Measurements from ENCODE around the gene SERPINA10. TPM values are rescaled to one million over a fixed set of nuclear protein-coding genes. Genes with fewer than 3 reads are reported as not detected.
"Not testable (repeated sequence)": the region's sequence is repeated elsewhere in the genome, so short reads cannot be mapped to it uniquely, and the experiment has no call there.

Gene SERPINA10
- total and polyA plus RNA-seq, 2 experiments from 2014 or later = 0.11 TPM; not detected in 1

DNA sequence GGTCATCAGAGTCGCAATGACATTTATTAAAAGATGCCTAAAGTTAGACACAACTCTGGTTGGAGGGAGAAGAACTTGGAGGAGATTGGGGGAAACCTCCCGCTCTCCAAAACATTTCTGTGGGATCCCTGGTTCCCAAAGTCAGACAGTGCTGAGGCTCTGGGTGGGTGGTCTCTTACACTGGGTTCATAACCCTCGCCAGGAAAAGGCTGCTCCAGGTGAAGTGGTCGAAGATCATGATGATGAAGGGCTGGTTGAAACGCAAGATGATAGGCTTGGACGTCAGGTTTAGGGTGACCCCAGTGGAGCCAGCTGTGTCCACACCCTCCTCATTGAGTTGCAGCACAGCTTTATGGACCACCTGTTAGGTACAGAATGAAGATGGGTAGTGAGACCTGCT is 11.2 kb upstream of the SERPINA10 start (continued):
- TF ChIP-seq, protein P1, sequence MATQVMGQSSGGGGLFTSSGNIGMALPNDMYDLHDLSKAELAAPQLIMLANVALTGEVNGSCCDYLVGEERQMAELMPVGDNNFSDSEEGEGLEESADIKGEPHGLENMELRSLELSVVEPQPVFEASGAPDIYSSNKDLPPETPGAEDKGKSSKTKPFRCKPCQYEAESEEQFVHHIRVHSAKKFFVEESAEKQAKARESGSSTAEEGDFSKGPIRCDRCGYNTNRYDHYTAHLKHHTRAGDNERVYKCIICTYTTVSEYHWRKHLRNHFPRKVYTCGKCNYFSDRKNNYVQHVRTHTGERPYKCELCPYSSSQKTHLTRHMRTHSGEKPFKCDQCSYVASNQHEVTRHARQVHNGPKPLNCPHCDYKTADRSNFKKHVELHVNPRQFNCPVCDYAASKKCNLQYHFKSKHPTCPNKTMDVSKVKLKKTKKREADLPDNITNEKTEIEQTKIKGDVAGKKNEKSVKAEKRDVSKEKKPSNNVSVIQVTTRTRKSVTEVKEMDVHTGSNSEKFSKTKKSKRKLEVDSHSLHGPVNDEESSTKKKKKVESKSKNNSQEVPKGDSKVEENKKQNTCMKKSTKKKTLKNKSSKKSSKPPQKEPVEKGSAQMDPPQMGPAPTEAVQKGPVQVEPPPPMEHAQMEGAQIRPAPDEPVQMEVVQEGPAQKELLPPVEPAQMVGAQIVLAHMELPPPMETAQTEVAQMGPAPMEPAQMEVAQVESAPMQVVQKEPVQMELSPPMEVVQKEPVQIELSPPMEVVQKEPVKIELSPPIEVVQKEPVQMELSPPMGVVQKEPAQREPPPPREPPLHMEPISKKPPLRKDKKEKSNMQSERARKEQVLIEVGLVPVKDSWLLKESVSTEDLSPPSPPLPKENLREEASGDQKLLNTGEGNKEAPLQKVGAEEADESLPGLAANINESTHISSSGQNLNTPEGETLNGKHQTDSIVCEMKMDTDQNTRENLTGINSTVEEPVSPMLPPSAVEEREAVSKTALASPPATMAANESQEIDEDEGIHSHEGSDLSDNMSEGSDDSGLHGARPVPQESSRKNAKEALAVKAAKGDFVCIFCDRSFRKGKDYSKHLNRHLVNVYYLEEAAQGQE (IDR thresholded peaks at IDR 0.05; ENCODE audit: unreplicated experiment) = no peak

DNA sequence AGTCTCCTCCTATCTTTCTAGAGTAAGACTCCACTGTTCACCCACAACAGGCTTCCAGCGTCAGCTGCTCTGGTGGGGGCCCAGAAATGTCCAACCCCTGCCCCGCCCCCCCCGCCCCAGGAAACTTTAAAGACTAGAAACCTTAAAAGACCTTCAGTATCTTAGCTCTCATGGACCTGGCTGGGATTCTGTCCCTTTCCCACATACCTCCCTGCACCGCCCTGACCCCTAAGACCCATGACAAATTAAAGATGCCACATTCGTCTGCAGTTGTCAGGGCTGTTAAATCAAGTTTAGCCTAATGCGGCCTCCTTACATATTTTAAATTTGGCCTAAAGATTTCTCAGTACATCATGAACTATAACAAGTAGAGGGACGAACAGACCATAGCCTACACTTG is 10.0 kb upstream of the SERPINA10 start:
- H3K4me1 Mint-ChIP-seq = no peaks in the 10 kb centered on the region
- no peak overlapping the region for H3K27ac ChIP-seq (ENCODE audit: low read depth)
- ATAC-seq (no peak), DNase-seq (ENCODE audit: low spot score) (no peak)
- no peaks in the 10 kb centered on the region for H3K79me2 ChIP-seq (replicated peaks; ENCODE audit: insufficient read depth)
- no peaks in the 10 kb centered on the region for H3K4me1 ChIP-seq (ENCODE audit: insufficient read depth)
- peaks cover 6% of the 10 kb centered on the region; the same call in 2 of the 3 replicates for H3K36me3 Mint-ChIP-seq (ENCODE audit: low read depth)
- peaks cover 9% of the 10 kb centered on the region for H3K9me3 Mint-ChIP-seq
- H3K9me2 ChIP-seq (ENCODE audit: insufficient read depth) = no peaks in the 10 kb centered on the region
- H3K27ac Mint-ChIP-seq = no peak overlapping the region
- H3K4me2 ChIP-seq = no peak overlapping the region
- TF ChIP-seq CREB1 (CRISPR knock-in tag; IDR thresholded peaks at IDR 0.05; ENCODE audit: low read depth) (no peak), STAT1 (IDR thresholded peaks at IDR 0.05; ENCODE audit: unreplicated experiment) (no peak)
- no peak overlapping the region for H3K4me3 Mint-ChIP-seq
- H2AFZ ChIP-seq = no peak overlapping the region
- no peaks in the 10 kb centered on the region for H3K27me3 ChIP-seq (ENCODE audit: insufficient read depth)
- no peaks in the 10 kb centered on the region for H3F3A ChIP-seq (replicated peaks; ENCODE audit: low read depth)
- no peaks in the 10 kb centered on the region for H3K27me3 Mint-ChIP-seq (ENCODE audit: insufficient read depth, low read depth, poor library complexity)
- H4K20me1 ChIP-seq (replicated peaks; ENCODE audit: insufficient read depth) = no peaks in the 10 kb centered on the region
- H3K36me3 ChIP-seq (ENCODE audit: insufficient read depth) = no peaks in the 10 kb centered on the region
- no peak overlapping the region for H3K4me3 ChIP-seq

DNA sequence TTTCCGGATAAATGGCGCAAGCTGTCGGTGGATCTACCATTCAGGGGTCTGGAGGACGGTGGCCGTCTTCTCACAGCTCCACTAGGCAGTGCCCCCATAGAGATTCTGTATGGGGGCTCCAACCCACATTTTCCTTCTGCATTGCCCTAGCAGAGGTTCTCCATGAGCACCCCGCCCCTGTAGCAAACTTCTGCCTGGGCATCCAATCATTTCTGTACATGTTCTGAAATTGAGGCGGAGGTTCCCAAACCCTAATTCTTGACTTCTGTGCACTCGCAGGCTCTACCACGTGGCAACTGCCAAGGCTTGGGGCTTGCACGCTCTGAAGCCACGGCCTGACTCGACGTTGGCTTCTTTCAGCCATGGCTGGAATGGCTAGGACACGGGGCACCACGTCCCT is 5.1 kb upstream of the SERPINA10 start:
- Mint-ChIP-seq H3K4me3 (no peak overlapping the region), H3K4me1 (no peaks in the 10 kb centered on the region), H3K27me3 (ENCODE audit: insufficient read depth, low read depth, poor library complexity) (no peaks in the 10 kb centered on the region), H3K36me3 (ENCODE audit: low read depth) (no peaks in the 10 kb centered on the region), H3K27ac (no peak overlapping the region), H3K9me3 (no peaks in the 10 kb centered on the region; the same call in 2 of the 3 replicates)
- DNase-seq (ENCODE audit: low spot score) = no peak
- no peak overlapping the region for H3K27ac ChIP-seq (ENCODE audit: low read depth)
- TF ChIP-seq, protein P2, sequence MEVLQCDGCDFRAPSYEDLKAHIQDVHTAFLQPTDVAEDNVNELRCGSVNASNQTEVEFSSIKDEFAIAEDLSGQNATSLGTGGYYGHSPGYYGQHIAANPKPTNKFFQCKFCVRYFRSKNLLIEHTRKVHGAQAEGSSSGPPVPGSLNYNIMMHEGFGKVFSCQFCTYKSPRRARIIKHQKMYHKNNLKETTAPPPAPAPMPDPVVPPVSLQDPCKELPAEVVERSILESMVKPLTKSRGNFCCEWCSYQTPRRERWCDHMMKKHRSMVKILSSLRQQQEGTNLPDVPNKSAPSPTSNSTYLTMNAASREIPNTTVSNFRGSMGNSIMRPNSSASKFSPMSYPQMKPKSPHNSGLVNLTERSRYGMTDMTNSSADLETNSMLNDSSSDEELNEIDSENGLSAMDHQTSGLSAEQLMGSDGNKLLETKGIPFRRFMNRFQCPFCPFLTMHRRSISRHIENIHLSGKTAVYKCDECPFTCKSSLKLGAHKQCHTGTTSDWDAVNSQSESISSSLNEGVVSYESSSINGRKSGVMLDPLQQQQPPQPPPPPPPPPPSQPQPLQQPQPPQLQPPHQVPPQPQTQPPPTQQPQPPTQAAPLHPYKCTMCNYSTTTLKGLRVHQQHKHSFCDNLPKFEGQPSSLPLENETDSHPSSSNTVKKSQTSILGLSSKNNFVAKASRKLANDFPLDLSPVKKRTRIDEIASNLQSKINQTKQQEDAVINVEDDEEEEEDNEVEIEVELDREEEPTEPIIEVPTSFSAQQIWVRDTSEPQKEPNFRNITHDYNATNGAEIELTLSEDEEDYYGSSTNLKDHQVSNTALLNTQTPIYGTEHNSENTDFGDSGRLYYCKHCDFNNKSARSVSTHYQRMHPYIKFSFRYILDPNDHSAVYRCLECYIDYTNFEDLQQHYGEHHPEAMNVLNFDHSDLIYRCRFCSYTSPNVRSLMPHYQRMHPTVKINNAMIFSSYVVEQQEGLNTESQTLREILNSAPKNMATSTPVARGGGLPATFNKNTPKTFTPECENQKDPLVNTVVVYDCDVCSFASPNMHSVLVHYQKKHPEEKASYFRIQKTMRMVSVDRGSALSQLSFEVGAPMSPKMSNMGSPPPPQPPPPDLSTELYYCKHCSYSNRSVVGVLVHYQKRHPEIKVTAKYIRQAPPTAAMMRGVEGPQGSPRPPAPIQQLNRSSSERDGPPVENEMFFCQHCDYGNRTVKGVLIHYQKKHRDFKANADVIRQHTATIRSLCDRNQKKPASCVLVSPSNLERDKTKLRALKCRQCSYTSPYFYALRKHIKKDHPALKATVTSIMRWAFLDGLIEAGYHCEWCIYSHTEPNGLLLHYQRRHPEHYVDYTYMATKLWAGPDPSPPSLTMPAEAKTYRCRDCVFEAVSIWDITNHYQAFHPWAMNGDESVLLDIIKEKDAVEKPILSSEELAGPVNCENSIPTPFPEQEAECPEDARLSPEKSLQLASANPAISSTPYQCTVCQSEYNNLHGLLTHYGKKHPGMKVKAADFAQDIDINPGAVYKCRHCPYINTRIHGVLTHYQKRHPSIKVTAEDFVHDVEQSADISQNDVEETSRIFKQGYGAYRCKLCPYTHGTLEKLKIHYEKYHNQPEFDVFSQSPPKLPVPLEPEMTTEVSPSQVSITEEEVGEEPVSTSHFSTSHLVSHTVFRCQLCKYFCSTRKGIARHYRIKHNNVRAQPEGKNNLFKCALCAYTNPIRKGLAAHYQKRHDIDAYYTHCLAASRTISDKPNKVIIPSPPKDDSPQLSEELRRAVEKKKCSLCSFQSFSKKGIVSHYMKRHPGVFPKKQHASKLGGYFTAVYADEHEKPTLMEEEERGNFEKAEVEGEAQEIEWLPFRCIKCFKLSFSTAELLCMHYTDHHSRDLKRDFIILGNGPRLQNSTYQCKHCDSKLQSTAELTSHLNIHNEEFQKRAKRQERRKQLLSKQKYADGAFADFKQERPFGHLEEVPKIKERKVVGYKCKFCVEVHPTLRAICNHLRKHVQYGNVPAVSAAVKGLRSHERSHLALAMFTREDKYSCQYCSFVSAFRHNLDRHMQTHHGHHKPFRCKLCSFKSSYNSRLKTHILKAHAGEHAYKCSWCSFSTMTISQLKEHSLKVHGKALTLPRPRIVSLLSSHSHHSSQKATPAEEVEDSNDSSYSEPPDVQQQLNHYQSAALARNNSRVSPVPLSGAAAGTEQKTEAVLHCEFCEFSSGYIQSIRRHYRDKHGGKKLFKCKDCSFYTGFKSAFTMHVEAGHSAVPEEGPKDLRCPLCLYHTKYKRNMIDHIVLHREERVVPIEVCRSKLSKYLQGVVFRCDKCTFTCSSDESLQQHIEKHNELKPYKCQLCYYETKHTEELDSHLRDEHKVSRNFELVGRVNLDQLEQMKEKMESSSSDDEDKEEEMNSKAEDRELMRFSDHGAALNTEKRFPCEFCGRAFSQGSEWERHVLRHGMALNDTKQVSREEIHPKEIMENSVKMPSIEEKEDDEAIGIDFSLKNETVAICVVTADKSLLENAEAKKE (CRISPR knock-in tag; IDR thresholded peaks at IDR 0.05) = no peak
- no peak for TF ChIP-seq ZNF114 (CRISPR knock-in tag; IDR thresholded peaks at IDR 0.05)
- TF ChIP-seq POLR2AphosphoS5 (IDR thresholded peaks at IDR 0.05; ENCODE audit: low read depth) = no peak
- no peak overlapping the region for H2AFZ ChIP-seq
- 0 out of 2 replicates have a peak, but pooled peaks cover 5% of the 10 kb centered on the region for H3K9me2 ChIP-seq (ENCODE audit: insufficient read depth)
- no peaks in the 10 kb centered on the region for H3F3A ChIP-seq (replicated peaks; ENCODE audit: low read depth)
- H3K27me3 ChIP-seq (ENCODE audit: insufficient read depth) = no peaks in the 10 kb centered on the region
- H3K4me2 ChIP-seq = no peak overlapping the region
- H3K4me3 ChIP-seq = no peak overlapping the region
- no peaks in the 10 kb centered on the region for H4K20me1 ChIP-seq (replicated peaks; ENCODE audit: insufficient read depth)
- ATAC-seq = no peak
- no peaks in the 10 kb centered on the region for H3K4me1 ChIP-seq (ENCODE audit: insufficient read depth)
- no peaks in the 10 kb centered on the region for H3K36me3 ChIP-seq (ENCODE audit: insufficient read depth)
- no peaks in the 10 kb centered on the region for H3K79me2 ChIP-seq (replicated peaks; ENCODE audit: insufficient read depth)

DNA sequence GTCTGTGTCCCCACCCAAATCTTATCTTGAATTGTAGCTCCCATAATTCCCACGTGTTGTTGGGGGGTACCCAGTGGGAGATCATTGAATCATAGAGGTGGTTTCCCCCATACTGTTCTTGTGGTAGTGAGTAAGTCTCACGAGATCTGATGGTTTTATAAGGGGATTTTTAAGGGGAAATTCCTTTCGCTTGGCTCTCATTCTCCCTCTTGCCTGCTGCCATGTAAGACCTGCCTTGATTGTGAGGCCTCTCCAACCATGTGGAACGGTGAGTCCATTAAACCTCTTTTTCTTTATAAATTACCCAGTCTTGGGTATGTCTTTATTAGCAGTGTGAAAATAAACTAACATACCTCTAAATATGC is 3.1 kb upstream of the SERPINA10 start:
- not testable (repeated sequence) for H3K27me3 Mint-ChIP-seq (ENCODE audit: insufficient read depth, low read depth, poor library complexity); H3F3A ChIP-seq (replicated peaks; ENCODE audit: low read depth); H4K20me1 ChIP-seq (replicated peaks; ENCODE audit: insufficient read depth); H2AFZ ChIP-seq; H3K79me2 ChIP-seq (replicated peaks; ENCODE audit: insufficient read depth); H3K4me3 ChIP-seq; H3K36me3 Mint-ChIP-seq (ENCODE audit: low read depth); H3K4me2 ChIP-seq; H3K4me3 Mint-ChIP-seq; H3K9me3 Mint-ChIP-seq; H3K4me1 Mint-ChIP-seq; H3K9me2 ChIP-seq (ENCODE audit: insufficient read depth); DNase-seq (ENCODE audit: low spot score); H3K27me3 ChIP-seq (ENCODE audit: insufficient read depth); H3K36me3 ChIP-seq (ENCODE audit: insufficient read depth); ATAC-seq; H3K27ac ChIP-seq (ENCODE audit: low read depth); H3K4me1 ChIP-seq (ENCODE audit: insufficient read depth); H3K27ac Mint-ChIP-seq

All from GM23338 (cell line).